ENCODE data around the gene CNST.
"Not testable (repeated sequence)": the region's sequence is repeated elsewhere in the genome, so short reads cannot be mapped to it uniquely, and the experiment has no call there.

The CNST gene

GRCh38 chr1:246558041-246558440 lies 8.2 kb upstream of the CNST start:
- DNase-seq (ENCODE audit: low spot score) = no peak

DNA sequence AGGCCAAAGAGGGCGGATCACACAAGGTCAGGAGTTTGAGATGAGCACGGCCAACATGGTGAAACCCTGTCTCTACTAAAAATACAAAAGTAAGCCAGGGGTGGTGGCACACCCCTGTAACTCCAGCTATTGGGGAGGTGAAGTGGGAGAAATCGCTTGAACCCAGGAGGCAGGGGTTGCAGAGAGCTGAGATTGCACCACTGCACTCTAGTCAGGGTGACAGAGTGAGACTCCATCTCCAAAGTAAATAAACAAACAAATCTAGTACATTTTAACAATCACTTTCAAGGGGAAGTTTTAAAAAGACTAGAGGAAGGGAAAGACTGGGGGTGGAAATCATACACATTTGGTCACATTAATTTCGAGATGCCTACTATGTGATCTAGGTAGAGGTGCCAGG lies 6.9 kb upstream of the CNST start:
- DNase-seq (ENCODE audit: low spot score) = no peak

- not testable (repeated sequence) for DNase-seq (ENCODE audit: low spot score)
Measured at GRCh38 chr1:246560833-246561232, 5.4 kb upstream of the CNST start.

GRCh38 chr1:246564839-246565750 lies 1.2 kb upstream of the CNST start:
- no peak for DNase-seq (ENCODE audit: low spot score)

DNA sequence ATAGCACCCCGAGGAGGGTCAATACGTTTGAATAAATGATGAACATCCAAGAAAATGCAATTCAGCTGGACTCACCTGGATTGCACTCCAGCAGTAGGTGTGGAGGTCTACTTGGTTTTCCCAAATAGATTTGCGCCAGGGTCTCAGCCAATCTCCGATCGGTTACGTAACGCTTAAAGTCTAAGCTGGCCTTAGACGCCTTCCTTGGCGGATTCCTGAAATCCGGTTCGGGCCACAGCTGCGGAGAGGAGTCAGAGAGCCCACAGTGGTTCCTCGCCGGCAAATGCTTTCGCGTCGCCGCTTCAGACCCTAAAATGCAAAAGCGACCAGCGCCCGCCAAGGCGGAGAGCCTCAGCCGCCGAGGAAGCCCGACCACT lies 517 bp upstream of the CNST start:
- DNase-seq (ENCODE audit: low spot score) = no peak

DNA sequence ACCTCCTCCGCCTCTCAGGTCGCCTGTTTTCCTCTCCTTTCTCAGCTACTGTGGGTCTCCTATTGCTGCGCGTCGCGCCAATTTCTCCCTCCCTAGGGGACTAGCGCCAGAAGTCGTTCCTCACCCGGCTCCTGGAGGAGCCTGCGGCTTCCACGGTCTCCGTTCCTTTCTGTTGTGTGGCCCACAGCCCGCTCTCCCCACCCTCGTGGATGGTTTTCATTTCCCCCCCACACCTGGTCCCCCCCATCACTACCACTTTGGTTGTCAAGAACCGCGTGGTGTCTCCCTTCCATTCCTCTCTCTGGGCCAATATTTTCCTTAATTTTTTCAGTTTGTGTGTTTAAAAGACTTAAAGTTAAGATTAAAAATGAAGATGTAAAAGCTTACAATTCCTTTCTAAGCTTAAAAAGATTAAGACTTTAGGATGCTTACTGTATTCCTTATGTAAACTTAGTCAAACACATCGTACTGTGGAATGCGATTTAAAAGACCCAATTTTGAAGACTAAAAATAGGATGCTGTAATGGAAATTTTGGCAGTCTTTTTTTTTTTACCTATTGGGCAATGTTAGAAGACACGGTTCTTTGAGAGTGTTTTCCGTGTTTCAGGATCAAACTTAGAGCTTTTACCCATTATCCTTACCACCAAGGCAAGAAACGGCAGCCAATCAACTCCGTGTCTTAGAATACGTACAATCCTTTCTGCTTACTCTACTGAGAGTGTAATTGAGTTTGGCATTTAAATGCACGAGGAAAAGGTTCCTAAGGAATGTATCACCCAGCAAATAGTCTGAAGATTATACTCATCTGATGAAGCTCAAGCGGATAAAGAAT lies 773 bp downstream of the CNST start:
- DNase-seq (ENCODE audit: low spot score) = peak; percentile 53

GRCh38 chr1:246567646-246568235 lies 1.5 kb downstream of the CNST start:
- DNase-seq (ENCODE audit: low spot score) = no peak

GRCh38 chr1:246569248-246570238 lies 3.3 kb downstream of the CNST start:
- peak; percentile 28 for DNase-seq (ENCODE audit: low spot score)

GRCh38 chr1:246571309-246571708 lies 5.1 kb downstream of the CNST start:
- not testable (repeated sequence) for DNase-seq (ENCODE audit: low spot score)

- no peak for DNase-seq (ENCODE audit: low spot score)
Measured at GRCh38 chr1:246571953-246572352, 5.7 kb downstream of the CNST start.

- DNase-seq (ENCODE audit: low spot score) = no peak
Measured at GRCh38 chr1:246572785-246573184, 6.5 kb downstream of the CNST start.

GRCh38 chr1:246573491-246573890 lies 7.2 kb downstream of the CNST start:
- no peak for DNase-seq (ENCODE audit: low spot score)

DNA sequence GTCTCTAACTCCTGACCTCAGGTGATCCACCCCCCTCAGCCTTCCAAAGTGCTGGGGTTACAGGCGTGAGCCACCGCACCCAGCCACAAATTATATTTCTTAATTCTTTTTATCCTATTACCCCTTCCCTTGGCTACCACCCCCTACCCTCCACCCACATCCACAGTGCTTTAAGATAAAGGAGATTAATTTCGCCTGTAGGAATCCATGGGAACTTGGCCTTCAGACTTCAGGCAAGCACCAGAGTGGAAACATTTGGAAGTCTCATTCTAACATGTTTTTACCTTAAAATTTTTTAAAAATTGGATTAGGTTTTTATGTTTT lies 10.4 kb downstream of the CNST start:
- no peak for DNase-seq (ENCODE audit: low spot score)

- no peak for DNase-seq (ENCODE audit: low spot score)
Measured at GRCh38 chr1:246577082-246577719, 10.9 kb downstream of the CNST start.

GRCh38 chr1:246577720-246578106 lies 11.5 kb downstream of the CNST start:
- DNase-seq (ENCODE audit: low spot score) = no peak

GRCh38 chr1:246579818-246580217 lies 13.6 kb downstream of the CNST start:
- DNase-seq (ENCODE audit: low spot score) = peak; percentile 38

- no peak for DNase-seq (ENCODE audit: low spot score)
Measured at GRCh38 chr1:246580497-246581370, 14.5 kb downstream of the CNST start.

- no peak for DNase-seq (ENCODE audit: low spot score)
Measured at GRCh38 chr1:246582301-246583055, 16.2 kb downstream of the CNST start.

GRCh38 chr1:246583056-246583440 lies 16.8 kb downstream of the CNST start:
- DNase-seq (ENCODE audit: low spot score) = no peak

Measured in hematopoietic multipotent progenitor cell treated with erythropoietin and hydrocortisone succinate and interleukin-3 and kit ligand, for 17 days (in vitro differentiated cells).